ENCODE results near the gene FIP1L1. TPM values are rescaled to one million over a fixed set of nuclear protein-coding genes. Genes with fewer than 3 reads are reported as not detected.
A peak's percentile ranks its signal among the peaks of the same experiment; 100 is the strongest.

FIP1L1 gene
- polyA plus RNA-seq, 1 of the 3 experiments (the other 2 are of a cell fraction), result 20.3 TPM

- no peak for TF ChIP-seq ELF1 (IDR thresholded peaks at IDR 0.05)
- TF ChIP-seq, protein P1, sequence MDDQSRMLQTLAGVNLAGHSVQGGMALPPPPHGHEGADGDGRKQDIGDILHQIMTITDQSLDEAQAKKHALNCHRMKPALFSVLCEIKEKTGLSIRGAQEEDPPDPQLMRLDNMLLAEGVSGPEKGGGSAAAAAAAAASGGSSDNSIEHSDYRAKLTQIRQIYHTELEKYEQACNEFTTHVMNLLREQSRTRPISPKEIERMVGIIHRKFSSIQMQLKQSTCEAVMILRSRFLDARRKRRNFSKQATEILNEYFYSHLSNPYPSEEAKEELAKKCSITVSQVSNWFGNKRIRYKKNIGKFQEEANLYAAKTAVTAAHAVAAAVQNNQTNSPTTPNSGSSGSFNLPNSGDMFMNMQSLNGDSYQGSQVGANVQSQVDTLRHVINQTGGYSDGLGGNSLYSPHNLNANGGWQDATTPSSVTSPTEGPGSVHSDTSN (IDR thresholded peaks at IDR 0.05), result peak; percentile 69
- no peak for TF ChIP-seq JUND (IDR thresholded peaks at IDR 0.05)
- TF ChIP-seq SMC3 (IDR thresholded peaks at IDR 0.05; ENCODE audit: low read depth, low read length), result peak; percentile 58
- peak; percentile 36; the same call in 1 of the 2 replicates for TF ChIP-seq FOSL2 (IDR thresholded peaks at IDR 0.05; ENCODE audit: borderline replicate concordance, low read depth)
- TF ChIP-seq GATA2 (CRISPR knock-in tag; IDR thresholded peaks at IDR 0.05), result no peak
- no peak for TF ChIP-seq USF1 (IDR thresholded peaks at IDR 0.05; ENCODE audit: borderline replicate concordance, low read depth)
- peak; percentile 35; the same call in 1 of the 2 replicates for TF ChIP-seq TCF12 (IDR thresholded peaks at IDR 0.05)
- TF ChIP-seq EZH2phosphoT487 (IDR thresholded peaks at IDR 0.05; ENCODE audit: borderline replicate concordance, low read depth), result no peak
- TF ChIP-seq, protein P2, sequence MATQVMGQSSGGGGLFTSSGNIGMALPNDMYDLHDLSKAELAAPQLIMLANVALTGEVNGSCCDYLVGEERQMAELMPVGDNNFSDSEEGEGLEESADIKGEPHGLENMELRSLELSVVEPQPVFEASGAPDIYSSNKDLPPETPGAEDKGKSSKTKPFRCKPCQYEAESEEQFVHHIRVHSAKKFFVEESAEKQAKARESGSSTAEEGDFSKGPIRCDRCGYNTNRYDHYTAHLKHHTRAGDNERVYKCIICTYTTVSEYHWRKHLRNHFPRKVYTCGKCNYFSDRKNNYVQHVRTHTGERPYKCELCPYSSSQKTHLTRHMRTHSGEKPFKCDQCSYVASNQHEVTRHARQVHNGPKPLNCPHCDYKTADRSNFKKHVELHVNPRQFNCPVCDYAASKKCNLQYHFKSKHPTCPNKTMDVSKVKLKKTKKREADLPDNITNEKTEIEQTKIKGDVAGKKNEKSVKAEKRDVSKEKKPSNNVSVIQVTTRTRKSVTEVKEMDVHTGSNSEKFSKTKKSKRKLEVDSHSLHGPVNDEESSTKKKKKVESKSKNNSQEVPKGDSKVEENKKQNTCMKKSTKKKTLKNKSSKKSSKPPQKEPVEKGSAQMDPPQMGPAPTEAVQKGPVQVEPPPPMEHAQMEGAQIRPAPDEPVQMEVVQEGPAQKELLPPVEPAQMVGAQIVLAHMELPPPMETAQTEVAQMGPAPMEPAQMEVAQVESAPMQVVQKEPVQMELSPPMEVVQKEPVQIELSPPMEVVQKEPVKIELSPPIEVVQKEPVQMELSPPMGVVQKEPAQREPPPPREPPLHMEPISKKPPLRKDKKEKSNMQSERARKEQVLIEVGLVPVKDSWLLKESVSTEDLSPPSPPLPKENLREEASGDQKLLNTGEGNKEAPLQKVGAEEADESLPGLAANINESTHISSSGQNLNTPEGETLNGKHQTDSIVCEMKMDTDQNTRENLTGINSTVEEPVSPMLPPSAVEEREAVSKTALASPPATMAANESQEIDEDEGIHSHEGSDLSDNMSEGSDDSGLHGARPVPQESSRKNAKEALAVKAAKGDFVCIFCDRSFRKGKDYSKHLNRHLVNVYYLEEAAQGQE (IDR thresholded peaks at IDR 0.05; ENCODE audit: low read depth, low read length), result no peak
- no peak for TF ChIP-seq EP300 (IDR thresholded peaks at IDR 0.05; ENCODE audit: borderline replicate concordance in 1 of 2, low read depth in 1 of 2, low read length in 1 of 2)
- peak; percentile 67 for TF ChIP-seq RAD21 (IDR thresholded peaks at IDR 0.05; ENCODE audit: low read length)
- TF ChIP-seq NFIC (IDR thresholded peaks at IDR 0.05; ENCODE audit: borderline replicate concordance), result peak; percentile 45; the same call in 1 of the 2 replicates
- TF ChIP-seq MAX (IDR thresholded peaks at IDR 0.05; ENCODE audit: low read depth), result no peak
- TF ChIP-seq, protein P3, sequence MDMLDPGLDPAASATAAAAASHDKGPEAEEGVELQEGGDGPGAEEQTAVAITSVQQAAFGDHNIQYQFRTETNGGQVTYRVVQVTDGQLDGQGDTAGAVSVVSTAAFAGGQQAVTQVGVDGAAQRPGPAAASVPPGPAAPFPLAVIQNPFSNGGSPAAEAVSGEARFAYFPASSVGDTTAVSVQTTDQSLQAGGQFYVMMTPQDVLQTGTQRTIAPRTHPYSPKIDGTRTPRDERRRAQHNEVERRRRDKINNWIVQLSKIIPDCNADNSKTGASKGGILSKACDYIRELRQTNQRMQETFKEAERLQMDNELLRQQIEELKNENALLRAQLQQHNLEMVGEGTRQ (IDR thresholded peaks at IDR 0.05; ENCODE audit: borderline replicate concordance, low read depth, low read length), result no peak
- no peak for TF ChIP-seq TAF1 (IDR thresholded peaks at IDR 0.05; ENCODE audit: borderline replicate concordance, low read depth, low read length)
- TF ChIP-seq CTCF (IDR thresholded peaks at IDR 0.05), result peak; percentile 86
- TF ChIP-seq POLR2AphosphoS5 (IDR thresholded peaks at IDR 0.05; ENCODE audit: low read depth, low read length), result no peak
- TF ChIP-seq GABPA (IDR thresholded peaks at IDR 0.05; ENCODE audit: low read depth), result no peak
- TF ChIP-seq NRF1 (IDR thresholded peaks at IDR 0.05; ENCODE audit: low read depth, low read length), result no peak
- TF ChIP-seq RXRA (IDR thresholded peaks at IDR 0.05; ENCODE audit: borderline replicate concordance, low read depth), result no peak
- TF ChIP-seq CHD2 (IDR thresholded peaks at IDR 0.05; ENCODE audit: low read length, partially characterized antibody), result no peak
- TF ChIP-seq MXI1 (IDR thresholded peaks at IDR 0.05; ENCODE audit: low read depth, low read length), result no peak
- no peak for TF ChIP-seq SIN3A (IDR thresholded peaks at IDR 0.05; ENCODE audit: borderline replicate concordance, low read depth, low read length)
- peak overlapping the region; percentile 22; the same call in 1 of the 2 replicates for H3K4me2 ChIP-seq
- H2AFZ ChIP-seq (ENCODE audit: low read depth), result peak overlapping the region; percentile 7; the same call in 1 of the 2 replicates
- H3K9me2 ChIP-seq, result no peaks in the 10 kb centered on the region
- CTCF ChIA-PET, result interaction anchor here (0.6 to 4.5 kb wide), 21 partner anchors 8 to 743 kb away, joined by 3 to 36 read pairs (median 3); no protein-coding TSS in a partner anchor
- no peak overlapping the region for H3K4me3 ChIP-seq (ENCODE audit: low read depth in 2 of 2, low read length in 1 of 2)
- peaks cover 0 to 6% of the 10 kb centered on the region in 2 experiments; a peak in 2 of 4 replicates for H3K4me1 ChIP-seq (ENCODE audit: control insufficient read depth in 1 of 2, insufficient read depth in 2 of 2, low read depth in 1 of 2, low read length in 1 of 2)
- H3K9ac ChIP-seq, result 0 out of 2 replicates have a peak overlapping the region, but pooled peaks have one; percentile 25
- no peaks in the 10 kb centered on the region for H3K27me3 ChIP-seq (ENCODE audit: insufficient read depth)
- peak; percentile 50 for DNase-seq
- POLR2A ChIA-PET, result interaction anchor here (1.0 kb wide), 1 partner anchor 212 kb away, joined by 3 read pairs; no protein-coding TSS in a partner anchor
- H3K36me3 ChIP-seq (replicated peaks in 1 of 2; ENCODE audit: control insufficient read depth in 1 of 2, insufficient read depth in 2 of 2, low read length in 1 of 2), result no peaks in the 10 kb centered on the region
- H4K20me1 ChIP-seq (ENCODE audit: insufficient read depth), result no peaks in the 10 kb centered on the region
- WGBS (ENCODE audit: low lambda C conversion rate), result 36% methylated on average over 3 of the region's 3 CpGs
- H3K27ac ChIP-seq (ENCODE audit: low read depth in 2 of 2, low read length in 1 of 2), result peak overlapping the region in 1 of 2 experiments; percentile 74; a peak in 3 of 4 replicates
- no peaks in the 10 kb centered on the region for H3K79me2 ChIP-seq (ENCODE audit: insufficient read depth)
- no peaks in the 10 kb centered on the region for H3F3A ChIP-seq (replicated peaks; ENCODE audit: insufficient read depth)
- no peaks in the 10 kb centered on the region for H3K9me3 ChIP-seq
Measured at GRCh38 chr4:53490965-53491622, 113.7 kb downstream of the FIP1L1 start.
